ENCODE measurements around the gene IFNA21. TPM values are rescaled to one million over a fixed set of nuclear protein-coding genes. Genes with fewer than 3 reads are reported as not detected.
"Not testable (repeated sequence)": the region's sequence is repeated elsewhere in the genome, so short reads cannot be mapped to it uniquely, and the experiment has no call there.

IFNA21 gene
- total RNA-seq, 2 donors from 2014 or later: not detected

DNA sequence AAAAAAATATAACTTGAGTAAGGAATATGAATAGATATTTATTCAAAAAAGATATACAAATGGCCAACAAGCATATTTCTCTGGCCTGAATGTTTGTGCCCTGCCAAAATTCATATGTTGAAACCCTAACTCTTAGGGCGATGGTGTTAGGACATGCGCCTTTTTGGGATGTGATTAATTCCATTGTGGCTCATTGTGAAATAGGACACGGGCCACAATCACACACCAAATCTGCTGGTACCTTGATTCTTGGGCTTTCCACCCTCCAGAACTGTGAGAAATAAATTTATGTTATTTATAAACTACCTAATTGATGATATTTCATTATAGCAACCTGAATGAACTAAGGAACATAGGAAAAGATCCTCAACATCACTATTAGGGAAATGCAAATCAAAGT, 5.7 kb upstream of the IFNA21 start:
- no peak for DNase-seq
- ATAC-seq: no peak
- Mint-ChIP-seq H3K4me1 (no peaks in the 10 kb centered on the region), H3K36me3 (ENCODE audit: low read depth) (peaks cover under 1% of the 10 kb centered on the region), H3K27ac (no peak overlapping the region), H3K4me3 (no peak overlapping the region), H3K27me3 (peaks cover 8% of the 10 kb centered on the region)
- H3K9me3 ChIP-seq (ENCODE audit: control insufficient read depth, low read length, poor library complexity, severe bottlenecking): no peaks in the 10 kb centered on the region

DNA sequence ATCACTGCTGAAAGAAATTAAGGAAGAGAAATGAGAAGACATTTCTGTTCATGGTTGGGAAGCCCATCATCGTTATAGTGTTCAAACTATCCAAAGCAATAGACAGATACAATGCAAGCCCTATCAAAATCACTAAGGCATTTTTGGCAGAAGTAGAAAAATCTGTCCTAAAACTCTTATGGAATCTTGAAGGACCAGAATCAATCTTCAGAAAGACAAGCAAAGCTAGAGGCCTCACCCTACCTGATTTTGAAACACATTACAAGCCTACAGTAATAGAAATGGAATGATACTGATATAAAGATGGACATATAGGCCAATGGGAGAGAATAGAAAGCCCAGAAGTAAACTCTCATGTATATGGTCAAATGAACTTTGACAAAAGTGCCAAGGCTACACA, 4.9 kb upstream of the IFNA21 start:
- H3K27ac Mint-ChIP-seq: no peak overlapping the region
- ATAC-seq (no peak), DNase-seq (no peak)
- H3K4me3 Mint-ChIP-seq: no peak overlapping the region
- no peaks in the 10 kb centered on the region for H3K9me3 ChIP-seq (ENCODE audit: control insufficient read depth, low read length, poor library complexity, severe bottlenecking)
- H3K27me3 Mint-ChIP-seq: peaks cover 7% of the 10 kb centered on the region
- no peaks in the 10 kb centered on the region for H3K36me3 Mint-ChIP-seq (ENCODE audit: low read depth)
- no peaks in the 10 kb centered on the region for H3K4me1 Mint-ChIP-seq

DNA sequence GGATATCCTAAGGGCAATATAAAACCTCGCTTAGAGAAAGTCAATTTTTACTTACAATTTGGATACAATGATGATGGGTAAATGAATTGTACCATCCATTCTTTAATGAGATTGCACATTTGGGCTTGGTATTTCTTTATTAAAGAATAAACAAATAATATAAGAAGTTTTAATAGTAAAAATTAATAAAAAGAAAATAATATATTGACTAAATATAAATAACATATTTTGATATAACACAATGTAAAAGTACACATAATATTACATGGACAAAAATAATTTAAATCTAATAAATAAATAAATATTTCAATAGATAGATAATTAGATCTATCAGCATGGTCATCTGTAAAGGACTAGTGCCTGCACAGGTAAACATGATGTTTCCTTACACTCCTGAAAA, 944 bp downstream of the IFNA21 start:
- Mint-ChIP-seq H3K4me1 (peaks cover 8% of the 10 kb centered on the region), H3K36me3 (ENCODE audit: low read depth) (no peaks in the 10 kb centered on the region), H3K27ac (no peak overlapping the region), H3K27me3 (peaks cover 7% of the 10 kb centered on the region), H3K4me3 (no peak overlapping the region)
- DNase-seq: no peak
- no peaks in the 10 kb centered on the region for H3K9me3 ChIP-seq (ENCODE audit: control insufficient read depth, low read length, poor library complexity, severe bottlenecking)
- no peak for ATAC-seq

DNA sequence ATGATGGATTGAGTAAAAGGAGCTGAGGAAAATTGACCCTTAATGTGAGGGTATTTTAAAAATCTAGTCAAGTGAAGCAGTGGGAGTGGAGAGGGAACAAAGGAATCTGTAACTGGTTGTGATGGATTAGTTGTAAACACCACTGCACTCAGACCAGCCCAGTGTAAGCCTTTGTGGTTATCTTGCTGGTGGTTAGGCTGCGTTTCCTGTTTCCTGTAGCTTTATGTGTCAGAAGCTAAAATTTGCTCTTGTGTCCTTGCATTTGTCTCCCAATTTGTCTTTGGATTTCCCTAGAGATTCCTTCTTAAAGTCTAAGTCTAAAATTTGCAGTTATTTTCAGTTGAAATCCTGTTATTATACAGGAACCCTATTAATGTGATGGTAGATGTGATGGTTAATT, 6.3 kb downstream of the IFNA21 start:
- H3K4me1 Mint-ChIP-seq: peaks cover 18% of the 10 kb centered on the region
- no peaks in the 10 kb centered on the region for H3K9me3 ChIP-seq (ENCODE audit: control insufficient read depth, low read length, poor library complexity, severe bottlenecking)
- H3K27ac Mint-ChIP-seq: peak overlapping the region; percentile 14
- no peaks in the 10 kb centered on the region for H3K27me3 Mint-ChIP-seq
- H3K36me3 Mint-ChIP-seq (ENCODE audit: low read depth): no peaks in the 10 kb centered on the region
- H3K4me3 Mint-ChIP-seq: peak overlapping the region; percentile 75
- peak; percentile 64 for ATAC-seq
- no peak for DNase-seq

DNA sequence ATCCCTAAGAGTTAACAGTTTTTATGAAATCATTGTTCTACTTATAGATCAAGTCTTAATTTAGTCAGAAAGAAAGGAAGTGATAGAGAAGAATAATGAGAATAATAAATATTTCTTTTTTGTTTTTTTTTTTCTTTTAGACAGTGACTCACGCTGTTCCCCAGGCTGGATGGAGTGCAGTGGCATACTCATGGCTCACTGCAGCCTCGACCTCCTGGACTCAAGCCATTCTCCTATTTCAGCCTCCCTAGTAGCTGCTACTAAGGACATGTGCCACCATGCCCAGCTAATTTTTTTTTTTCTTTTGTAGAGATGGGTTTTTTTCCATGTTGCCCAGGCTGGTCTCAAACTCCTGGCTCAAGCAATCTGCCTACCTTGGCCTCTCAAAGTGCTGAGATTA, 11.0 kb downstream of the IFNA21 start:
- DNase-seq (no peak), ATAC-seq (no peak)
- Mint-ChIP-seq H3K36me3 (ENCODE audit: low read depth) (no peaks in the 10 kb centered on the region), H3K27ac (no peak overlapping the region), H3K27me3 (peaks cover 5% of the 10 kb centered on the region), H3K4me1 (peaks cover 15% of the 10 kb centered on the region), H3K4me3 (no peak overlapping the region)
- H3K9me3 ChIP-seq (ENCODE audit: control insufficient read depth, low read length, poor library complexity, severe bottlenecking): no peaks in the 10 kb centered on the region

DNA sequence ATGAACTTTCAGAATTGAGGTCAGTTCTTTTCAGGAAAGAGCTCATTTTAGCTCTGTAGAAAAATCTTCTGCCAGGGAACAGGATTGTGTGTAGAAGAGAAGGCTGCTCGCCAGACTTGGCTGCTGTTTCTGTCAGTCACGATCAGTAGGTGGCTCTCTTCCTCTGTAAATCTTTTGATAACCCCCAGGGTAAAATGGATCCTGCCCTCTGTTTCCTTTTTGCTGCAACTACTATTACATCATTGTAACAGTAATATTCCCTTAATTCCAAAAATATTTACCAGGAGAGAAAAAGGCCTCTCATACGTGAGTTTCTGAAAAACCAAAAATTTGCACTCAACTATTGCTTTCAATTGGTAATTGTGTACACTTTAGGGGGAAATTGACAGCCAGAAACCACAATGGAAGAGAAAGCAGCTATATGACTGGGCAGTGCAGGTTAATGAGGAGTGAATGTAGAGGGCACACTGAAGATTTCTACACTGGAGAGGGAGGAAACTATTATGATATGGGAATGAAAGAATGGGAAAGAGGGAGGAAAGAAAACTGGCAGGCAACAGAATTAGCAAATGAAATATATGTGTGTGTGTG, 12.3 kb downstream of the IFNA21 start:
- no peaks in the 10 kb centered on the region for H3K9me3 ChIP-seq (ENCODE audit: control insufficient read depth, low read length, poor library complexity, severe bottlenecking)
- Mint-ChIP-seq H3K36me3 (ENCODE audit: low read depth) (no peaks in the 10 kb centered on the region), H3K4me3 (no peak overlapping the region), H3K27ac (no peak overlapping the region), H3K27me3 (peaks cover 5% of the 10 kb centered on the region), H3K4me1 (peaks cover 7% of the 10 kb centered on the region)
- ATAC-seq: no peak
- no peak for DNase-seq

DNA sequence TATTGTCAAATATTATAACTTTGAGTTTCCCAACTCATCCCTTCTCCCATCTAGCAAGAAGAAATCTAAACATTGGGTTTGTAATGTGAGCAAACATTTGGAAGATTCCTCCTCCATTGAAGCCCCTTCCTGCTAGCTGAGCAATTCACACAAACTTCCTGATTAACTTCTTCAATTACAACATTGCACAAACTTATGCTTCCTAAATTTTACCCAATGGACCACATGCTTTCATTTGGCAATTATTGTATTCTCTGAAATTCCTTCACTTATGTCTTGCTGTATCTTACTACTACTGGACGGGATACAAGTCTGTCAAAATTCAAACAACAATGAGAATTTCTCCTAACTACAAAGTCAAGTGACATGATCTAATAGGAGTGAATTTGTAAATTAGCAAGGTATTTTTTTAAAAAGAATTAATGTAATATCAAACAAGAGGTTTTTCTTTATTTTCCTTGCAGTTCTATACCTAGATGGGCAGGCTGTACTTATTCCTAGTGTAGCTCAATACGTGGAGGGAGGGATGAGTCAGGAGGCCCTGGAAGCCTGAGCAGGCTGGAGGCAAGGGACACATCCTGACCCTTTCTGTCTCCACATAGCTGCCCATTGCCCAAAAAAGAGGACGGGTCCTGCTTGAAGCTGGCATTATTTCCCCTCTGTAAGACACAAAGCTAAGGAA, 13.0 kb downstream of the IFNA21 start:
- Mint-ChIP-seq H3K36me3 (ENCODE audit: low read depth) (no peaks in the 10 kb centered on the region), H3K4me3 (no peak overlapping the region), H3K4me1 (peaks cover 5% of the 10 kb centered on the region), H3K27ac (no peak overlapping the region), H3K27me3 (peaks cover 5% of the 10 kb centered on the region)
- ATAC-seq: no peak
- no peaks in the 10 kb centered on the region for H3K9me3 ChIP-seq (ENCODE audit: control insufficient read depth, low read length, poor library complexity, severe bottlenecking)
- no peak for DNase-seq

DNA sequence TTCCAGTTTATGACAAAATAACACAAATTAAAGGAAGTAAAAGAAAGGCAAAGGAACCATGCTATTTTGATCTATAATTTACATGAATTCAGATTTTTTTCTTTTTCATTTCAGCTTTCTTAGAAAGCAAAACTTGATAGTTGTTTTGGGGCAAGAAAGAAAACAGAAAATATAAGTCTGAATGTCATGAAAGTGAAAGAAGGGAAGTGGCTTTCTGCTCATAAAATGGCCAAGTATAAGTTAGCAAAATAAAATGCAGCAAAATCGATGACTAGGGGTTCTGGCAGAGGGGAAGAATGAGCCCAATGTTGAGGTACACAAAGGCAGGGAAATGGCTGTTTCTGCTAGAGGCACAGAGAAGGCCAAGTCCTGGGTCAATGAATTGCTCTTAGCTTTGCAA, 21.9 kb downstream of the IFNA21 start:
- peak overlapping the region; percentile 22 for H3K4me3 Mint-ChIP-seq
- H3K9me3 ChIP-seq (ENCODE audit: control insufficient read depth, low read length, poor library complexity, severe bottlenecking): no peaks in the 10 kb centered on the region
- H3K27ac Mint-ChIP-seq: peak overlapping the region; percentile 54
- ATAC-seq (no peak), DNase-seq (no peak)
- H3K36me3 Mint-ChIP-seq (ENCODE audit: low read depth): no peaks in the 10 kb centered on the region
- peaks cover 16% of the 10 kb centered on the region for H3K4me1 Mint-ChIP-seq
- no peaks in the 10 kb centered on the region for H3K27me3 Mint-ChIP-seq

DNA sequence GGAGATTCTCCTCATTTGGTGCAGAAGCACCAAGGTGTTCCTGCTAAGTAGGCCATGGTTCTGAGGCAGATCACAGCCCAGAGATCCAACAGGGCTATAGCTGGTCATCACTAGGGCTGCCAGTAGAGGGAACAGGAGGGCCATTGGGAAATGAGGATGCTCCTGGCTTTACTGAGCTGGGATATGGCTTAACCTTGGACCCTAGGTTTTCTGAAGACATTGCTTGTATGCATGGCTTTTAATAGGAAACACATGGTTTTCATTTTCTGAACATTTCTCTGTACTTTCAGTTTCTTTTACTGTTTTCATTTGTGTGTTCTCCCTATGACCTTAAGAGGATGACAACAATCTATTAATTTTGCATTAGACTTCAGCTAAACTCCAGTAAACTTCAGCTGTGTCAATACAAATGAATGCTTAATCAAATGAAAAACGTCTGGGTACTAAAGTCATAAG, 25.0 kb downstream of the IFNA21 start, which contains the start of gene IFNW1:
Gene IFNW1, minus strand, starts transcription at position 406 of the 456 bp plus-strand sequence. Its CDS starts 262 bp downstream, at position 144.
- no peaks in the 10 kb centered on the region for H3K9me3 ChIP-seq (ENCODE audit: control insufficient read depth, low read length, poor library complexity, severe bottlenecking)
- peaks cover 16% of the 10 kb centered on the region for H3K4me1 Mint-ChIP-seq
- DNase-seq (no peak), ATAC-seq (no peak)
- no peak within 1 kb of the TSS for H3K27ac Mint-ChIP-seq
- H3K36me3 Mint-ChIP-seq (ENCODE audit: low read depth): no peaks in the 10 kb centered on the region
- H3K27me3 Mint-ChIP-seq: peaks cover 5% of the 10 kb centered on the region
- no peak within 1 kb of the TSS for H3K4me3 Mint-ChIP-seq

DNA sequence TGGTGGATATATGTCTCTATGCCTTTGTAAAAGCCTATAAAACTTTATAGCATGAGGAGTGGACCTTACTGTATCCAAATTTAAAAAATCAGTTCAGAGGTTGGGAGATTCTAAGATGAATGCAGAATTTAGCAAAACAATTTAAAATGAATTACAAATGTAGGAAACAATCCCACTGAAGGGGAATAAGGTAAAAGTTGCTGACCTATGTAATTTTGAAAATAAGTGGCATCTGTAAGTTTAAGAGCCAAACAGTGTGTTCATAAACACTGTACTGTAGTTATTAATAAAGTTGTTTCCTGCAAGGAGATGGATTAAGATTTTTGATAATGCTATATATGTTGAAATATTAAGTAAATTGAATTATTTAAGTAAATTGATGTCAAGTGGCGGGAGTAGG, 29.4 kb downstream of the IFNA21 start:
- Mint-ChIP-seq H3K27me3 (peaks cover 5% of the 10 kb centered on the region), H3K36me3 (ENCODE audit: low read depth) (peaks cover 4% of the 10 kb centered on the region), H3K4me3 (no peak overlapping the region), H3K4me1 (peaks cover 5% of the 10 kb centered on the region), H3K27ac (no peak overlapping the region)
- no peak for ATAC-seq
- no peak for DNase-seq
- H3K9me3 ChIP-seq (ENCODE audit: control insufficient read depth, low read length, poor library complexity, severe bottlenecking): no peaks in the 10 kb centered on the region

DNA sequence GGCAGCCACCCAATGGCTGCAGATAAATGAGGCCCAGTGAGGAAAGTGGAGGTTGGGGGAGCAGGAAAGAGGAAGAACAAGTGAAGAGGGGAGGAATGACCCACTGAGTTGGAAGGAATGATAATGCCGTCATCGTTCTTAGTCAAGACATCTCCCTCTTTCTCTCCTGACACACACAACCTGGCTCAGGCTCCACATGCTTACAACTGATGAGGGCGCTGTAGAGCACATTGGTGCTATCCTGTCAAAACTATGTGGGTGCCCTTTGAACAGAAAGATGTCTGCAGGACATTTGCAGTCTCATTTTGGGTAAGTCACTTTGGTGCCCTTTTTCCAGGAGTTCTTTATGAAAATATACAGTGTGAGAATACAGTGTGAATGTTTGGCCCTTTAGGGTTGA, 30.7 kb downstream of the IFNA21 start:
- no peaks in the 10 kb centered on the region for H3K9me3 ChIP-seq (ENCODE audit: control insufficient read depth, low read length, poor library complexity, severe bottlenecking)
- peaks cover 5% of the 10 kb centered on the region for H3K27me3 Mint-ChIP-seq
- H3K36me3 Mint-ChIP-seq (ENCODE audit: low read depth): peaks cover 4% of the 10 kb centered on the region
- no peak overlapping the region for H3K27ac Mint-ChIP-seq
- H3K4me3 Mint-ChIP-seq: no peak overlapping the region
- peaks cover under 1% of the 10 kb centered on the region for H3K4me1 Mint-ChIP-seq
- DNase-seq (no peak), ATAC-seq (no peak)

DNA sequence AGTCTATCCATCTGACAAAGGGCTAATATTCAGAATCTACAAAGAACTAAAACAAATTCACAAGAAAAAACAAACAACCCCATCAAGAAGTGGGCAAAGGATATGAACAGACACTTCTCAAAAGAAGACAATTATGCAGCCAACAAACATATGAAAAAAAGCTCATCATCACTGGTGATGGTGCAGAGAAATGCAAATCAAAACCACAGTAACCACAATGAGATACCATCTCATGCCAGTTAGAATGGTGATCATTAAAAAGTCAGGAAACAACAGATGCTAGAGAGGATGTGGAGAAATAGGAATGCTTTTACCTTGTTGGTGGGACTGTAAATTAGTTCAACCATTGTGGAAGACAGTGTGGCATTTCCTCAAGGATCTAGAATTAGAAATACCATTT, 38.3 kb downstream of the IFNA21 start:
- not testable (repeated sequence) for H3K36me3 Mint-ChIP-seq (ENCODE audit: low read depth); ATAC-seq; DNase-seq; H3K4me3 Mint-ChIP-seq; H3K9me3 ChIP-seq (ENCODE audit: control insufficient read depth, low read length, poor library complexity, severe bottlenecking); H3K27ac Mint-ChIP-seq; H3K27me3 Mint-ChIP-seq; H3K4me1 Mint-ChIP-seq

DNA sequence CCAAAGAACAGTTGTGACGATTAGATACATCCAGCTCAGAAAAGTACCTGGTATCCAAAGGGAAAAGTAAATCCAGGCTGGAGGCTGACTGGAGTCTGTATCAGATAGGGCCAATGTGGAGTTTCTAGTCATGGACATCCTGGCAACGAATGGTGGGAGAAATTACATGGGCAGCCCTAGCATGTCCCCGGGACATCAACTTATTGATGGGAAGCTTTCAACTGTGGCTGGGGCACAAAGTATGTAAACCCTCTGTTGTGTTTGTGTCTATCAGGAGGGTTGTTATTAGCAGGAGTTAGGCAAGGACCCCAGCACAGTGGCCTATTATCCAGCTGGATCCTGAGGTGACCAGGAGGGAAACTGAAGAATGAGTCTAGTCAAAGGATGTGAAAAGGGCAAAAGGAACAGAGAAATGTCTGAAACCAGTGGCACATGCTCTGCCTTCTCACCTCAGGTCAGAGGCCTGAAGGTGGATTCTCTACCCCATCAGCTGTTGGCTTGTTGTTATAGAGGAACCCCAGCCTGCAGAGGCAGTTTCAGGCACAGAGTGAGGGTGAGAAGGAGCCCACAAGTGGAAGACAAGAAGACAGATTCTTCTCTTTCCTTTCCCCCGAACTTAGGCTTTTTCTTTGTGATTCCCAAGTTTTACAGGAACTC, 44.7 kb downstream of the IFNA21 start:
- H3K36me3 Mint-ChIP-seq (ENCODE audit: low read depth): peaks cover 2% of the 10 kb centered on the region
- no peak for ATAC-seq
- H3K4me3 Mint-ChIP-seq: no peak overlapping the region
- no peaks in the 10 kb centered on the region for H3K9me3 ChIP-seq (ENCODE audit: control insufficient read depth, low read length, poor library complexity, severe bottlenecking)
- H3K27ac Mint-ChIP-seq: no peak overlapping the region
- H3K27me3 Mint-ChIP-seq: peaks cover 52% of the 10 kb centered on the region
- no peak for DNase-seq
- peaks cover 2% of the 10 kb centered on the region for H3K4me1 Mint-ChIP-seq
